ENCODE measurements around the gene CMTM8. TPM values are rescaled to one million over a fixed set of nuclear protein-coding genes. Genes with fewer than 3 reads are reported as not detected.

Gene CMTM8
- total RNA-seq, 4 donors from 2014 or later = 4.4 to 39.2 (median 7.4) TPM

- TF ChIP-seq CTCF (IDR thresholded peaks at IDR 0.05) = no peak
- no peak for TF ChIP-seq POLR2AphosphoS5 (IDR thresholded peaks at IDR 0.05)
- no peak for TF ChIP-seq POLR2A (IDR thresholded peaks at IDR 0.05)
- TF ChIP-seq EP300 (IDR thresholded peaks at IDR 0.05; ENCODE audit: low read depth) = no peak
- H3K9me3 ChIP-seq = peaks cover 0 to 5% of the 10 kb centered on the region in 2 donors
- no peak overlapping the region for H3K4me3 ChIP-seq
- no peaks in the 10 kb centered on the region for H3K4me1 ChIP-seq
- H3K27ac ChIP-seq = no peak overlapping the region
- H3K27me3 ChIP-seq = no peaks in the 10 kb centered on the region
- no peaks in the 10 kb centered on the region for H3K36me3 ChIP-seq
- WGBS, 2 donors (ENCODE audit: low coverage in 1 of 2) = 71 to 77% methylated on average over 1 to 4 of the region's 4 CpGs
- in situ Hi-C loops (cut with MboI; ENCODE audit: low pct_ligation_motif_present in 1 of 4, low pct_unique_long_range_greater_than_20kb in 1 of 4, low sequenced_read_pairs in 3 of 4) (no loop called here), intact Hi-C loops (cut with DNase I; ENCODE audit: low total_unique reads) (no loop called here)
- DNase-seq = no peak
Measured at GRCh38 chr3:32249184-32249782, 10.8 kb downstream of the CMTM8 start.

GRCh38 chr3:32254268-32254667, 15.8 kb downstream of the CMTM8 start:
- TF ChIP-seq CTCF (IDR thresholded peaks at IDR 0.05) (no peak), EP300 (IDR thresholded peaks at IDR 0.05; ENCODE audit: low read depth) (no peak), POLR2A (IDR thresholded peaks at IDR 0.05) (no peak), POLR2AphosphoS5 (IDR thresholded peaks at IDR 0.05) (no peak)
- H3K4me1 ChIP-seq = no peaks in the 10 kb centered on the region
- no peaks in the 10 kb centered on the region for H3K27me3 ChIP-seq
- intact Hi-C loops (cut with DNase I; ENCODE audit: low total_unique reads) (no loop called here), in situ Hi-C loops (cut with MboI; ENCODE audit: low pct_ligation_motif_present in 1 of 4, low pct_unique_long_range_greater_than_20kb in 1 of 4, low sequenced_read_pairs in 3 of 4) (no loop called here)
- DNase-seq = no peak
- WGBS, 2 donors (ENCODE audit: low coverage in 1 of 2) = 92 to 94% methylated on average over 1 of the region's 1 CpG
- no peak overlapping the region for H3K4me3 ChIP-seq
- H3K27ac ChIP-seq = no peak overlapping the region
- no peaks in the 10 kb centered on the region for H3K36me3 ChIP-seq
- peaks cover 5 to 6% of the 10 kb centered on the region in 2 donors for H3K9me3 ChIP-seq

GRCh38 chr3:32255345-32255744, 16.9 kb downstream of the CMTM8 start:
- no peaks in the 10 kb centered on the region for H3K36me3 ChIP-seq
- no peak overlapping the region for H3K27ac ChIP-seq
- intact Hi-C loops (cut with DNase I; ENCODE audit: low total_unique reads) (no loop called here), in situ Hi-C loops (cut with MboI; ENCODE audit: low pct_ligation_motif_present in 1 of 4, low pct_unique_long_range_greater_than_20kb in 1 of 4, low sequenced_read_pairs in 3 of 4) (no loop called here)
- peaks cover 5 to 6% of the 10 kb centered on the region in 2 donors for H3K9me3 ChIP-seq
- H3K27me3 ChIP-seq = no peaks in the 10 kb centered on the region
- H3K4me1 ChIP-seq = no peaks in the 10 kb centered on the region
- WGBS, 2 donors (ENCODE audit: low coverage in 1 of 2) = 69 to 78% methylated on average over 2 of the region's 2 CpGs
- TF ChIP-seq POLR2AphosphoS5 (IDR thresholded peaks at IDR 0.05) = no peak
- TF ChIP-seq CTCF (IDR thresholded peaks at IDR 0.05) = no peak
- no peak for DNase-seq
- H3K4me3 ChIP-seq = no peak overlapping the region

- no peak overlapping the region for H3K4me3 ChIP-seq
- TF ChIP-seq POLR2AphosphoS5 (IDR thresholded peaks at IDR 0.05) (no peak), POLR2A (IDR thresholded peaks at IDR 0.05) (no peak), CTCF (IDR thresholded peaks at IDR 0.05) (no peak), EP300 (IDR thresholded peaks at IDR 0.05; ENCODE audit: low read depth) (no peak)
- H3K27me3 ChIP-seq = no peaks in the 10 kb centered on the region
- intact Hi-C loops (cut with DNase I; ENCODE audit: low total_unique reads) (no loop called here), in situ Hi-C loops (cut with MboI; ENCODE audit: low pct_ligation_motif_present in 1 of 4, low pct_unique_long_range_greater_than_20kb in 1 of 4, low sequenced_read_pairs in 3 of 4) (no loop called here)
- H3K9me3 ChIP-seq = peaks cover 5 to 6% of the 10 kb centered on the region in 2 donors
- no peak for DNase-seq
- H3K27ac ChIP-seq = no peak overlapping the region
- no peaks in the 10 kb centered on the region for H3K4me1 ChIP-seq
- WGBS, 2 donors (ENCODE audit: low coverage in 1 of 2) = 90 to 91% methylated on average over 3 of the region's 3 CpGs
- no peaks in the 10 kb centered on the region for H3K36me3 ChIP-seq
Measured at GRCh38 chr3:32256206-32256605, 17.7 kb downstream of the CMTM8 start.
